HG03159 (cell line): ENCODE results near the gene KIF20B.
"Not testable (repeated sequence)": the region's sequence is repeated elsewhere in the genome, so short reads cannot be mapped to it uniquely, and the experiment has no call there.

ENCODE experiments used
- ATAC-seq: cut with Tn5 transposase; IDR thresholded peaks from one replicate; pipeline ENCODE4 v1.9.1; 2021; ENCODE audit warnings: mild to moderate bottlenecking, moderate library complexity; ENCODE audit not compliant: unreplicated experiment

Gene KIF20B

GRCh38 chr10:89776665-89777064, 75.3 kb downstream of the KIF20B start:
- ATAC-seq = no peak

GRCh38 chr10:89782470-89782869, 81.1 kb downstream of the KIF20B start:
- ATAC-seq = no peak

GRCh38 chr10:89783406-89783805, 82.0 kb downstream of the KIF20B start:
- ATAC-seq = no peak

- no peak for ATAC-seq
These were observed 83.7 kb downstream of the KIF20B start for GRCh38 chr10:89785095-89785494.

- ATAC-seq = no peak
These were observed 87.9 kb downstream of the KIF20B start for GRCh38 chr10:89789188-89789877.

GRCh38 chr10:89792187-89792586, 90.8 kb downstream of the KIF20B start:
- ATAC-seq = no peak

GRCh38 chr10:89793649-89794254, 92.4 kb downstream of the KIF20B start:
- peak; percentile 58 for ATAC-seq

GRCh38 chr10:89795840-89796239, 94.5 kb downstream of the KIF20B start:
- peak; percentile 46 for ATAC-seq

GRCh38 chr10:89798092-89798491, 96.7 kb downstream of the KIF20B start:
- ATAC-seq = no peak

GRCh38 chr10:89799573-89799972, 98.2 kb downstream of the KIF20B start:
- no peak for ATAC-seq

- ATAC-seq = peak; percentile 90
These were observed 104.2 kb downstream of the KIF20B start for GRCh38 chr10:89805599-89806013.

- ATAC-seq = no peak
These were observed 107.5 kb downstream of the KIF20B start for GRCh38 chr10:89808842-89809241.

- ATAC-seq = no peak
These were observed 108.4 kb downstream of the KIF20B start for GRCh38 chr10:89809766-89810165.

GRCh38 chr10:89810908-89811525, 109.6 kb downstream of the KIF20B start:
- no peak for ATAC-seq

GRCh38 chr10:89813546-89813945, 112.2 kb downstream of the KIF20B start:
- no peak for ATAC-seq

- peak; percentile 72 for ATAC-seq
These were observed 112.9 kb downstream of the KIF20B start for GRCh38 chr10:89814278-89814677.

- no peak for ATAC-seq
These were observed 113.9 kb downstream of the KIF20B start for GRCh38 chr10:89815049-89815853.

- ATAC-seq = not testable (repeated sequence)
These were observed 117.6 kb downstream of the KIF20B start for GRCh38 chr10:89819008-89819407.
